Kidney epithelial cell (primary cell): ENCODE data around the gene SPRED2. TPM values are rescaled to one million over a fixed set of nuclear protein-coding genes. Genes with fewer than 3 reads are reported as not detected.

Source experiments
- DNase-seq: peaks from one replicate; pipeline ENCODE4 v3.0.0-alpha.2; 2010; ENCODE audit warnings: low read depth
- H3K27me3 ChIP-seq: 2 replicates; pipeline ENCODE4 v1.6.0; 2011; ENCODE audit warnings: low read length; ENCODE audit not compliant: control insufficient read depth, insufficient read depth
- H3K36me3 ChIP-seq: 2 replicates; pipeline ENCODE4 v1.5.1; 2011; ENCODE audit warnings: low read length; ENCODE audit not compliant: control insufficient read depth, insufficient read depth
- H3K4me3 ChIP-seq: 2 replicates; pipeline ENCODE4 v1.5.1; 2011; ENCODE audit warnings: low read depth, mild to moderate bottlenecking, control low read depth, low read length
- CTCF ChIP-seq: IDR thresholded peaks from 2 replicates; pipeline ENCODE4 v1.5.1; 2011; ENCODE audit warnings: mild to moderate bottlenecking, moderate library complexity, low read length, control low read depth, inconsistent platforms; ENCODE audit not compliant: insufficient read depth, poor library complexity, severe bottlenecking
- total RNA-seq: library from RNA; depleted of rRNA; stranded (reverse); fragments of >200 nt; gene quantifications from 2 replicates; pipeline ENCODE4 v1.2.3, GENCODE V29; 2015

SPRED2 gene
- total RNA-seq, 1 donor from 2014 or later = 18.4 TPM

- TF ChIP-seq CTCF = no peak
- DNase-seq = no peak
- Histone ChIP-seq H3K36me3 (no peaks in the 10 kb centered on the region), H3K4me3 (no peak overlapping the region), H3K27me3 (no peaks in the 10 kb centered on the region)
Observed at GRCh38 chr2:65364986-65365733, 67.2 kb downstream of the SPRED2 start.

DNA sequence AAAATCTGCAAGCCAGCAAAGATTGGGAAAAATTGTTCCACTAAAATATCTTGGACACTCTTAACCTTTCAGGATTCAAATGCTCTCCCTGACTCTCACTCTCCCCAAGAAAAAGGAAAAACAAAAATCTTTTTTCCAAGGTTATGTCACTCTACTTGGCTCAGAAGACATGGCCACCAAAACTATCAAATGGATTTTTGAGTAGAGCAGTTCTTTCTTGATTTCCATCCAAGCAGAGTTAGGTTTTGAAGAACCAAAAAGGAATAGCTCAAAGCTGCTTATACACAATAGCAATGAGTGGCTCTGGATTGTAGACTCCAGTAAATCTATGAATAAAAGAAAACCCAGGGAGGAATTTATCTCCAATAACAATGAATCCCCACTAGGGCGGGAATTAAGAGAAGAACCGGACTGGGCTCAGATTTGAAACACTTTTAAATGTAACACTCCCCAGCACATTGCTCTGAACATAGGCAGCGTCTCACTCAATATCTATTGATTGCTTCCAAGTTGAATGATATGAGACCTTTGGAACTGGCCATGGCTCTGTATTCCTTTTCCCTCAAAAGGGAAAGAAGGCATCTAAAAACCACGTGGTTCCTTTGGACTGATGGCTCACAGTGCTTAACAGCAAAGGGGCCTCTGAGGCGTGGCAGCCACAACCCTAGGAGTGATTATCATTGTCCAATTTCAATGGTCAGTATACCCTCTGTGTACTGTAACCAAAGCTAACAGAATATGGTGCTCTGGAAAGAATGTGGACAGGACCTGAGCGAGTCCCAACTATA, 68.3 kb downstream of the SPRED2 start:
- no peak for TF ChIP-seq CTCF
- no peaks in the 10 kb centered on the region for H3K27me3 ChIP-seq
- no peaks in the 10 kb centered on the region for H3K36me3 ChIP-seq
- no peak overlapping the region for H3K4me3 ChIP-seq
- DNase-seq = no peak

GRCh38 chr2:65361623-65362022, 70.8 kb downstream of the SPRED2 start:
- Histone ChIP-seq H3K27me3 (no peaks in the 10 kb centered on the region), H3K4me3 (no peak overlapping the region), H3K36me3 (no peaks in the 10 kb centered on the region)
- no peak for DNase-seq
- TF ChIP-seq CTCF = no peak

DNA sequence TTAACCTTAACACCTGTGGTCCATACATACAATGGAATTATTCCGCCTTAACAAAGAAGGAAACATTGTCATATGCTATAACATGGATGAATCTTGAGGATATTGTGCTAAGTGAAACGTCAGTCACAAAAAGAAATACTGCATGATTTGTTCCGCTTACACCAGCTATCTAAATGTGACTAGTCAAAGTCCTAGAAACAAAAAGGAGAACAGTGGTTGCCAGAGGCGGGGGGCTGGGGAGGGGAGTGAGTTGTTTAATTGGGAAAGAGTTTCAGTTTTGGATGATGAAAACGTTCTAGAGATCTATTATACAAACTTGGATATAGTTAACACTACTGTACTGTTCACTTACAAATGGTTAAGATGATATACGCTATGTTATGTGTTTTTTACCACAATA, 72.0 kb downstream of the SPRED2 start:
- Histone ChIP-seq H3K36me3 (no peaks in the 10 kb centered on the region), H3K27me3 (no peaks in the 10 kb centered on the region), H3K4me3 (no peak overlapping the region)
- no peak for DNase-seq
- TF ChIP-seq CTCF = no peak

DNA sequence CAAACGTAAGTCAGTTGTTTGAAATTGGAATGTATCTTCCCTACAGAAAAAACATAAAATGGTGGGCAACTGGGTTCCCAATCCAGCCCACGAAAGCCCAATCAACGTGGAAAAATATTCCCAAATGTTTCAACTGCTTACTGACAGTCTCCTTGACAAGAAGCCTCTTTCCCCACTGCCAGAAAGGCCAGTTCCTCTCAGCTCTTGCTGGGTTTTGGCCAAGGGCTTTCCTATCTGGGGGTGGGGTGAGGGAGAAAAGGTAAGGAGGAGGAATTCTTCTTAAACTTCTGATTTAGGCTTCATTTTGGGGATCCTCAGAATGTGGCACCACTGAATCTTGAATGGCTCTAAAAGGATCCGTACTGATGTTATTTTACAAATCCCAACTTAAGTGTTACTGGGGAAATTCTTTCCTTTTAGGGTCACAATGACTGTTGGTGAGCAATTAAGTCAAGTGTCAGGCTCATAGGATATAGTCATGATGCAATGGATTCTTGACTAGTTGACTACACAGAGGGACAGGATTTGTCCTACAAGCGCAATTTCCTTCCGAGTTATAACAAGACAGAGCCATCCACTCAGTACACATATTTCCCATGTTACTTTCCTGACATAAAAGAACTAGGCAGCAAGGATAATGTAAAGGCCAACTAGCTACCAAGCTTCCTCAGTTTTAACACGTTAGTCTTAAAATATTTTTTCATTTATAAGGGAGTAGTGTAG, 73.6 kb downstream of the SPRED2 start:
- no peak for DNase-seq
- H3K27me3 ChIP-seq = no peaks in the 10 kb centered on the region
- no peak overlapping the region for H3K4me3 ChIP-seq
- no peaks in the 10 kb centered on the region for H3K36me3 ChIP-seq
- TF ChIP-seq CTCF = no peak
